ENCODE measurements around the gene VEGFA.

Gene VEGFA

DNA sequence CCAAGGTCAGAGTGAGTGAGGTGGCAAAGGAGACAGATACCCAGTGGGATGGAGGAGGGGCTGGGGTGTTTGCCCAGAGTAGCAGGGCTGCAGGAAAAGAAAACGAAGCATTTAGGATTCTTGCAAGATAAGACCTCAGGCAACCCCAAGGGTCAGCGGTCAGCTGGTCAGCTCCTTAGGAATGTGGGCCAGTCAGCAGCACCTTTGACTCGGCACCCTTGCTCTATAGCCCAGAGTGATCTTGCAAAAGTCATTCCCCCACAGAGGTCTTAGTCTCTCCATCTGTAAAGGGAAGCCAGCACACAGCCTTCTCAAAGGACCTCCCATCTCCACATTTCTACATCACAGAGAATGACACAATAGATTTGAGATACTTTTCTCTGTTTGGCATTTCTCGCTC lies 56.7 kb downstream of the VEGFA start:
- no peak overlapping the region for H3K27ac ChIP-seq

GRCh38 chr6:43827898-43828297 lies 57.9 kb downstream of the VEGFA start:
- no peak for DNase-seq (ENCODE audit: low spot score)
- H3K27ac ChIP-seq: no peak overlapping the region
- TF ChIP-seq, protein P1, sequence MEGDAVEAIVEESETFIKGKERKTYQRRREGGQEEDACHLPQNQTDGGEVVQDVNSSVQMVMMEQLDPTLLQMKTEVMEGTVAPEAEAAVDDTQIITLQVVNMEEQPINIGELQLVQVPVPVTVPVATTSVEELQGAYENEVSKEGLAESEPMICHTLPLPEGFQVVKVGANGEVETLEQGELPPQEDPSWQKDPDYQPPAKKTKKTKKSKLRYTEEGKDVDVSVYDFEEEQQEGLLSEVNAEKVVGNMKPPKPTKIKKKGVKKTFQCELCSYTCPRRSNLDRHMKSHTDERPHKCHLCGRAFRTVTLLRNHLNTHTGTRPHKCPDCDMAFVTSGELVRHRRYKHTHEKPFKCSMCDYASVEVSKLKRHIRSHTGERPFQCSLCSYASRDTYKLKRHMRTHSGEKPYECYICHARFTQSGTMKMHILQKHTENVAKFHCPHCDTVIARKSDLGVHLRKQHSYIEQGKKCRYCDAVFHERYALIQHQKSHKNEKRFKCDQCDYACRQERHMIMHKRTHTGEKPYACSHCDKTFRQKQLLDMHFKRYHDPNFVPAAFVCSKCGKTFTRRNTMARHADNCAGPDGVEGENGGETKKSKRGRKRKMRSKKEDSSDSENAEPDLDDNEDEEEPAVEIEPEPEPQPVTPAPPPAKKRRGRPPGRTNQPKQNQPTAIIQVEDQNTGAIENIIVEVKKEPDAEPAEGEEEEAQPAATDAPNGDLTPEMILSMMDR (IDR thresholded peaks at IDR 0.05): no peak
- no peak overlapping the region for H3K4me3 ChIP-seq

More for the DNA sequence above, 56.7 kb downstream of the VEGFA start:
- TF ChIP-seq, protein P1 (IDR thresholded peaks at IDR 0.05): no peak
- H3K4me3 ChIP-seq: no peak overlapping the region
- no peak for DNase-seq (ENCODE audit: low spot score)

DNA sequence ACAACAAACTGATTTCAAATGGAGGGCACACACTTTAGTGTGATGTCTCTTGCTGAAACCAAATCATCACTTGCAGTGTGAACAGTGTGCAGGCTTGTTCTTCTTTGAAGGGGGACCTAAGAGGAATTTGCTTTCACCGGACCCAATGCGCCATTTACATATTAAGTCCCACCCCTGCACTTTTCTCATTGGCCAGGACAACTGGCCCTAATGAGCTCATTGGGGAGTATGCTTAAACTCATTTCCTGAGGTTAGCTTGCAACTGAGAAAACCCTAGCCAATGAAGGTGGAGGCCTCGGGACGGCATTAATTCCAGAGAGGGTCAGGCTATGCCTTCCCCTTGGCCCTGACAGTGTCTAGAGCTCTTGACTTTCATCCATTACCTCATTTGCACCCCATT lies 58.7 kb downstream of the VEGFA start:
- TF ChIP-seq, protein P1 (IDR thresholded peaks at IDR 0.05): no peak
- no peak for DNase-seq (ENCODE audit: low spot score)
- Histone ChIP-seq H3K4me3 (no peak overlapping the region), H3K27ac (no peak overlapping the region)

DNA sequence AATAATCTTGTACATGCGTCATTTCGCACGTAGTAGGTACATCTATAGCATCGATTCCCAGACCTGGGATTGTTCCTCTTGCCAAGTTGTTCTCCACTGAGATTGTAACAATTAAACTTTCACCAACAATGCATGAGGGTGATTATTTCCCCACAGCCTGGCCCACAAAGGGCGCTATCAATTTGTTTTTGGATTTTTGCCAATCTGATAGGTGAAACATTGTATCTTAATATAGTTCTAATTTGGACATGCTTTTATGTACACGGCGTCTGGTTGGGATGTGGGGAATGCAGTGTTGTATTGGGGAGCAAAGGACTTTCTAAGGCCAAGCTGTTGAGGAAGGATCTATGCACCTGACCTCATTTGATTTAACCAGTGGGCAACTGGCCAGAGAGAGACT lies 59.5 kb downstream of the VEGFA start:
- Histone ChIP-seq H3K27ac (no peak overlapping the region), H3K4me3 (no peak overlapping the region)
- TF ChIP-seq, protein P1 (IDR thresholded peaks at IDR 0.05): no peak
- DNase-seq (ENCODE audit: low spot score): no peak

DNA sequence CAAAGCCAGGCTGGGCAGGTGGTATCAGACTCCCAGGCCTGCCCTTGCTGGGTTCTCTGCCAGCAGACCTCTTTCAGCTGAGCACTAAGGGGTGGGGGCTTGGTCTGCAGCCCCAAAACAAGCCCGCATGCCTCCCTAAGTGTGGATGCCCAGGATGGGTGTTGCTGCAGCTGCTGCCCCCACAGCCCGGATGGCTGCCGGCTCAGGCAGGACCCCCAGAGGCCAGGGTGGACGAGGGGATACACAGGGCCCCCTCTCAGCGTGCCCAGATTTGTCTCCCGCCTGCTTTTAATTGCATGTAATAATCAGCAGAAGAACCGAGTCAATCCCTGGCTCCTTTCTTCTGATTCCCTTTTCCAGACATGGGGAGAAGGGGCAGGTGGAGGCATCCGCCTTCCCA lies 60.8 kb downstream of the VEGFA start:
- TF ChIP-seq, protein P1 (IDR thresholded peaks at IDR 0.05): no peak
- Histone ChIP-seq H3K4me3 (no peak overlapping the region), H3K27ac (no peak overlapping the region)
- DNase-seq (ENCODE audit: low spot score): no peak

- H3K4me3 ChIP-seq: no peak overlapping the region
- no peak for DNase-seq (ENCODE audit: low spot score)
- TF ChIP-seq, protein P1 (IDR thresholded peaks at IDR 0.05): no peak
- no peak overlapping the region for H3K27ac ChIP-seq
Measured at GRCh38 chr6:43831191-43831590, 61.2 kb downstream of the VEGFA start.

DNA sequence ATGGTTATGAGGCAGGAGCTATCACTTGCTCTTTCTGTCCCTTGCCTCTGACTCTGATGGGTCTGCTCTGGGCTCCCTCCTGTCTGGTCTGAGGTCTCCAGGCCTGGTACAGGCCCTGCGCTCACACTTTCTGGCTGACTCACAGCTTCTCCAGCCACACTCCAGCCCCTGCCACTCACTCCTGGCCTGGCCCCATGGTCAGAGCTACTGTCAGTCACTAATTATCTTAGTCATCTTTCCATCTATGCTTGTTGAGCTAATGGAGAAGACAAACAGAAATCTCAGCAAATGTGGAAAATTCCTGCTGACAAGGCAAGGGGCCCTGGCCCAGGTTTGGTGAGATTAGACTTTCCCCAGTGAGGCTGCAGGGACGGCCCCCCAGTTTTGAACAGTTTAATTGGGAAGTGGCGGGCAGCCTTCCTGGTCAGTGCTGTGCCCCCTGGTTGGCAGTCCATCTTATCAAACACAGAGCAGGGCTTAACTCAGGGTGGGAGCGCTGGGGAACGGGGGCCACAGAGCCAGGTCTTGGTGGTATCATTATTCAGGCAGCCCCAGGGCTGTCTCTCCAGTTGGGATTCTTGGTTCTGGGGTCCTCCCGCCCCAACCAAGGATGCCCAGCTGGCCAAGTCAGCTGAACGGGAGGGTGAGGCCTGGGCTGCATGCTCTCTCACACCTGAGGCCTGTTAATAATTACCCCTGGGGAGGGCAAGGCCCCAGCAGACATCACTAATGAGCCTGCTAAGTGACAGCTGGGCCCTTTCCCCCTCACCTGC lies 63.4 kb downstream of the VEGFA start:
- TF ChIP-seq, protein P1 (IDR thresholded peaks at IDR 0.05): no peak
- Histone ChIP-seq H3K27ac (no peak overlapping the region), H3K4me3 (no peak overlapping the region)
- DNase-seq (ENCODE audit: low spot score): no peak
